HG03108 (cell line): Measurements from ENCODE around the gene LMNA.
"Not testable (repeated sequence)": the region's sequence is repeated elsewhere in the genome, so short reads cannot be mapped to it uniquely, and the experiment has no call there.

Experiments
- ATAC-seq: cut with Tn5 transposase; IDR thresholded peaks from one replicate; pipeline ENCODE4 v1.9.1; 2021; ENCODE audit warnings: moderate library complexity; ENCODE audit not compliant: unreplicated experiment

LMNA gene

DNA sequence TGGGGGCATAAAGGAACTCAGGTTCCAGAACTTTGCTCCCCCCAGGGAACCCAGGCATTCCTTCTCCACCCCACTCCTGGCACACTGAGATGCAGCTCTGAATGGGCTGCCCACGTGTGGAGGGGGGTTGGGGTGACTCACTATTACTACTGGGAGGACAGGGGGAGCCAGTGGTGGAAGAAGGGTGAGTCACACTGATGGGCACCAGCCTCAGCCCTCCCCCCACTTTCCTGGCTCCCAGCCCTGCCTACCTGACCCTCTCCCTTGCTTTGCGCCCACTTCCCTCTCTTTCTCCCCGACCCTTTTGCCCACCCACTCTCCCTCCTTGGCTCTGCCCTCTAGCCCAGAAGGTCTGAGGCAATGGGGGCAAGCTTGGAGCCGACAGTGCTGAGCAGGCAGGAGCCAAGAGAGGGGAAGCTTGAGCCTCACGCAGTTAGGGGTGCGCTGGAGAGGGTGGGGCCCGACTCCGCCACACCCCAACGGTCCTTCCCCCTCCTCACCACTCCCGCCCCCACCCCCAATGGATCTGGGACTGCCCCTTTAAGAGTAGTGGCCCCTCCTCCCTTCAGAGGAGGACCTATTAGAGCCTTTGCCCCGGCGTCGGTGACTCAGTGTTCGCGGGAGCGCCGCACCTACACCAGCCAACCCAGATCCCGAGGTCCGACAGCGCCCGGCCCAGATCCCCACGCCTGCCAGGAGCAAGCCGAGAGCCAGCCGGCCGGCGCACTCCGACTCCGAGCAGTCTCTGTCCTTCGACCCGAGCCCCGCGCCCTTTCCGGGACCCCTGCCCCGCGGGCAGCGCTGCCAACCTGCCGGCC lies at the start of gene LMNA:
Gene LMNA (plus strand): TSS at position 611 of the 818 bp plus-strand sequence. CDS start 208 bp downstream, outside the sequence.
- ATAC-seq: peak; percentile 58

DNA sequence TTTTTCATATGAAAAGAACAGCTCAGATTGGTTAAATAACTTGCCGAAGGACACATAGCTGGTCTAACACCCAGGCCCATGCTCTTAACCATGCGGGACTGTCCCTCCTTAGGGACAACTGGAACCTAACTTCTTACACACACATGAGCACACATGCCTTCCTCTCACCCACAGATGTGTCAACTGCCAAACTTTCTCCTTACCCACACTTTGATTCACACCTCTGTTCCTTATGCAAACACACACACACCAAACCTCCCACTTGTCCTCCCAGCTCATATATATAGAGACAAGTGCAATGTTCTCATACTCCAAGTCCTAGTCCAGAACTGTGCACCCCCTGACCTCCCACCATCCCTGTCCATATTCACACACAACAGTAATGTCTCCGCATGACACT lies 49.3 kb upstream of the LMNA start:
- no peak for ATAC-seq

- no peak for ATAC-seq
Observed at GRCh38 chr1:156065871-156066270, 48.6 kb upstream of the LMNA start.

- no peak for ATAC-seq
Observed at GRCh38 chr1:156067262-156067661, 47.2 kb upstream of the LMNA start.

DNA sequence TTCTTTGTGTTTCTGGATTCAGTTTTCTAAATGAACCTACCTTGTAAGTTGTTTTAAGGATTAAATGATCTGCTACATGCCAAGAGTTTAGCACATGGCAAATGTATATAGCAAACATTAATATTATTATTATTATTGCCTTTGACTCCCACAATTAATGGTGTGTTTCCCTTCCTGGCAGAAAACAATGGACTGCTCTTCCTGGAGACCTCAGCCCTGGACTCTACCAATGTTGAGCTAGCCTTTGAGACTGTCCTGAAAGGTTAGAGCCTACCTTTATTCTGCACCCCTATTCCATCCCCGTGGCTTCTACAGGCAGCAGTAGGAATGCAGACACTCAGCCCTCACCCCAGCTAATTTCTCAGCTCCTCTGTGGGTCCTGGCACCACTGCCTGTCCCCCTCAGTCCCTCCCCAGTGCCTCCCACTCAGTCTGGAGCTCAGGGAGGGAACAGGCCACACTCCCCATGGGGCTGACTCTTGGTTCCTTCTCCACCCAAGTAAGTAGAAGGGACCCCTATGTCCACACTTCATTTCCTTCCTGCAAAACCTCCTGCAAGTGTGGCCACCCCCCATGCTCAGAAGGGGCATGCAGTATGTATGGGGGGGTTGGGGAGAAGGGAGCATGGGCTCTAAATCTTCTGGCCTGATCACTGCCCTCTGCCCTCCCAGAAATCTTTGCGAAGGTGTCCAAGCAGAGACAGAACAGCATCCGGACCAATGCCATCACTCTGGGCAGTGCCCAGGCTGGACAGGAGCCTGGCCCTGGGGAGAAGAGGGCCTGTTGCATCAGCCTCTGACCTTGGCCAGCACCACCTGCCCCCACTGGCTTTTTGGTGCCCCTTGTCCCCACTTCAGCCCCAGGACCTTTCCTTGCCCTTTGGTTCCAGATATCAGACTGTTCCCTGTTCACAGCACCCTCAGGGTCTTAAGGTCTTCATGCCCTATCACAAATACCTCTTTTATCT lies 44.7 kb upstream of the LMNA start:
- no peak for ATAC-seq

DNA sequence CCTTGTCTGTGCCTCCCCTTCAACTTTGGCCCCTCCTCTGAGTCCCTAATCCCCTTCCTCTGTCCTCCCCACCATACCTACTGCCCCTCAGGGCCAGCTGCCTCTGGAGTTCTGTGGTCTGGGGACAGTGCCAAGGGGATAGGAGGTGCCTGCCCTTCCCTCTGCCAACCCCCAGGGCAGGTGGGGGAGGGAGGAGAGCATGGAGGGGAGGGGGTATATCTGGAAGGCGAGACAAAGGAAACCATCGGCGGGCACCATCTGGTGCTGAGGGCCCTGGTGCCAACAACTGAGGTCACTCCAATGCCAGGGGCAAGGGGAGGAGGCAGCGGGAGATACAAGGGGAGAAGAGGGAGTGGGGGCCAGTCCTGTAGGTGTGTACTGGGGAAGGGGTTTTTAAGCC lies 44.0 kb upstream of the LMNA start:
- ATAC-seq: no peak

GRCh38 chr1:156071332-156071816 lies 43.1 kb upstream of the LMNA start:
- not testable (repeated sequence) for ATAC-seq

DNA sequence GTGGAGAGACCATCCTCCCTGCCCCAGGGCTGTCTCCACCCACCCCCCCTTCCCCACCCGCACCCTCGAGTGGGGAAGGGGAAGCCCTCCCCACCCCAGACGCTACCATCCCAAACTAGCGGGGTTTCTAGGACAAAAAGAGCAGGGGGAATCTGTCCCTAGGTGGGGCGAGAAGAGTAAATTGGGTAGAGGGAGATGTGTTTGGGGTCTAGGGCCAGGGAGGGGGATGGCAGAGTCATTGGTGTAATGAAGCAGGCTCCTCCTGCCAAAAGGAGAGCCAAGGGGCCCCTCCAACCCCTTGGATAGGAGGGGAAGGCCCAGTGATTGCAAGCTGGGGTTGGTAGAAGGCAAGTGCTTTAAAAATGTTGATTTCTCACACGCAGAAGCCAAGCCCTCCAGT lies 42.3 kb upstream of the LMNA start:
- ATAC-seq: no peak

DNA sequence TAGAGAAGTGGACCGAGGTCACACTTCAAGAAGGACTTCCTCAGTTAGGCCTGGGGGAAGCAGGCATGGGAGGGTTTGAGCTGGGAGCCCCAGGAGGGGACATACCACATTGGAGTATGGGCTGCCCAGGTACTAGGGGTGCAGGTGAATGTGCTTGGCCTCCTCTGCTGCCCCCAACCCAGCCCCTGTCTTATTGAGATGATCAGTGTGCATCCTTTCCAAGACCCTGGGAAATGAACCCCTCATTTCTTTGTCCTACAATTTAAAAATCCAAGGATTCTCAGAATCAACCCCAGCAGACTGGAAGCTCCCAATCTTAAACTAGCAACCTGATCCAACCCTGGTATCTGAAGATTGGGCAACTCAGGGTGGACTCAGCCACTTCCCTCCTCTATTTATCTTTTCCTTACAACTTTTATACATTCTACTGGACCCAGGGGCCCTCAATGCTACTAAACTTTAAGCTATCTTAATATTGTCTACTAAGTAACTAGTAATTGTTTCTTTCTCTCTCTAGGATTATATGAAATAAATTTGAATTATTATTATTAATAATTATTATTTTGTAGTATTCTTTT lies 41.3 kb upstream of the LMNA start:
- ATAC-seq: no peak

DNA sequence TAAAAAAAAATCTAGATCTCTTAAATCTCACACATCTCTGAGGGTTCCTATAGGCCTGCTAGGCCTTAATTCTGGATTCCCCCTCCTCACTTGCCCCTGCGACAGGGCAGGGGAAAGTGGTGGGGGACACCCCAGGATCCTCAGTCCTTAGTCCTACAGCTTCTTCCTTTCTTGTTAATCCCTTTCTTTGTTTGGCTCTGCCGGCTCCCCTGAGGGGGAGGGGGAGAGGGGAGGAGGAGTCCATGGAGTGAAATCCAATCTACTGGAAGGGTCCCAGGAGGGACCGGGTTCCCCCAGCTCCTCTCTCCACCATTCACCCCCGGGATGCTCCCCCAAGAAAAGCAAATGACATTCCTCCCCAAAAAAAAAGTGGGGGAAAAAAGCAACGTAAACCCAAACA lies 40.8 kb upstream of the LMNA start:
- ATAC-seq: no peak

DNA sequence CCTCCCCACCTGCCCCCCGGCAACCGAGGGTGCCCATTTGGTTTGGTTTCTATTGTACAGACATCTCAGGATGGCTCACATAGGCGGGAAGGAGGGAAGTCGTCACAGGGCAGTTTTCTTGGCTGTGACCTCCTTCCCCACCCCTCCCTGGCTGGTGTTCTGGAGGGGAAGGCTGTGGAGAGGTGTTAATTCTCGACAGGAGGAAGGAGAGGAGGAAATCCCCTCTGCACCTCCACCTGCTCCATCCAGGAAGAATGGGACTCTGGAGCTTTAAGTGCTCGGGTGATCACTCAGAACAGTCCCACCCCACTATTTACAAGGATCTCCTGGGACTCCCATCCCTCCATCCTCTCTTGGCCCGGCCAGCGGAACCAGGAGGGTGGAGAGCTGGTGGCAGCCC lies 39.9 kb upstream of the LMNA start:
- ATAC-seq: no peak

- ATAC-seq: no peak
Observed at GRCh38 chr1:156075162-156075561, 39.3 kb upstream of the LMNA start.

DNA sequence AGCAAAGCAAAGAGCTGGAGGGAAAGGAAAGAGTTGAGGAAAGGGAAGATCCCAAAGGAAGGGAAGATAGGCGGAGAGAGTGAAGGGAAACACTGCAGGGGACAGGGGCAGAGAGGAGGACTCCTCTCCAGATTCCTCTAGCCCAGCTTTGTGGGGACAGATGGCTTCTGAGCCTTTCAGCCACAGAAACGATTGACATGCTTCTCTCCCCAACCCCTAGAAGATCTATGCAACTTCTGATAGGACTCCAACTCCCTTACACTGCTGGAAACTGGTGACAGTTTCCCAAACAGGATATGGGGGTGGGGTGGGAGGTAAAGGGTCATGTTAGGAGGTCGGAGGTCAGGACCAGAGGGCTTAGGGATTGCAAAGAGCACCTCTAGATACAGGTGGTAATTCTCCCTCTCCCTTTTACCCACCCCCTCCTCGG lies 38.7 kb upstream of the LMNA start:
- no peak for ATAC-seq

GRCh38 chr1:156076609-156077429 lies 37.7 kb upstream of the LMNA start:
- ATAC-seq: peak; percentile 64

DNA sequence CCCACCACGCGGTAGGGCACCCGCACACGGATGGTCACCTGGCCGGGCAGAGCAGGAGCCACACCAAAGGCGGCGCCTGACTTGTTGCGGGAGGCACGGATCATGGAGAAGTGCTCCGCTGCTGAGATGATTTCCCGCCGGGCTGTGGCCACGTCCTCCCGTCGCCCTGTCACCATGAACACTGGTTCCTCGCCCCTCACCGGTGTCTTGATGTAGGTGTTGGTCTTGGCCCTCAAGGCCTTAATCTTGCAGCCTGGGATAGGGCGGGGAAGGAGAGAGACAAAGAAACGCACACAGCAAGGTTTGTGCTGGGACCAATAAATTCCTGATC lies 37.1 kb upstream of the LMNA start:
- no peak for ATAC-seq

GRCh38 chr1:156078728-156079127 lies 35.8 kb upstream of the LMNA start:
- ATAC-seq: no peak

DNA sequence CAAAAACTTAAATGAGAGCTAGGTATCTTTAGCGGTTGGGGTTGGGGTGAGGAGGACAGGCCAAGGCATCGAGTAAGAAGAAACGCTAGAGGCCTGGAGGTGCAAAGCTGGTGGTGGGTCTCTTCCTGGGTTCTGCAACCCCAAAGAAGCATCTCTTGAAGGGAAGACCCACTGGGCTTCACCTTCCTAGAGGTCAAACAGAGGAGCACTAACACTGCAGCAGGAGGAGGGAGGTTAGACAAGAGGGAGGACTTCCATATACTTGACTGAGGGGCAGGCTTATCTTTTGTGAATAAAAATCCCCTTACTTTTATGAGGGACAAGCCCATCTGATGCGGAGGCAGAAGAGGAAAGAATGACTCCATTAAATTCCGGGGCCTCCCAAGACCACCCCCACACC lies 34.7 kb upstream of the LMNA start:
- ATAC-seq: no peak

DNA sequence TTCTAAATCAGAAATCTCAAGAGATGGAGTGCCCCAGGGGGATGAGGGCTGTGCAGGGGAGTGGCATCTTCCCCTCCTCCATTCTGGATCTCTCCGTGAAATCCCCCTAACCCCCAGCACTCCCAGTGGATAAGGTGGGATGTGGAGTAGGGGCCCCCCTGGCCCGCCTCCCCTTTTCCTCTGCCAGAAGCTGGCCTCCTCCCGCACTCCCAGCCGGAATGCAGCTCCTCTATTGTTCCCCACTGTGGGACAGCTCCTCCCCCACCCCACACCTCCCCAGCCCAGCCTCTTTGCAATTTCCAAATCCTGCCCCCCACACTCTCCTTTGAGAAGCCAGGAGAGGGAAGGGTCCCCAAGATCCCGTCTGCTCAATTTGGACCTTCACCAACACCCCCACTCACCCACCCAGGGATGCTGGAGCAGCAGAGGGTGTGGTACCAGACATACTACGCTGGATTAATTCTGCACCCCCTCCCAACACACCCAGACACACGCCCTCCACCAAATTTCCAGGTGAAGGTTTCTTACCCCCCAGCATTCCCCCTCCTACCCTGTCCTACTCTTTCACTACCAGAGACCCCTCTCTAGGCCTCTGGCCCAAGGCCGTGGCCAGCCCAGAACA lies 34.2 kb upstream of the LMNA start:
- no peak for ATAC-seq

DNA sequence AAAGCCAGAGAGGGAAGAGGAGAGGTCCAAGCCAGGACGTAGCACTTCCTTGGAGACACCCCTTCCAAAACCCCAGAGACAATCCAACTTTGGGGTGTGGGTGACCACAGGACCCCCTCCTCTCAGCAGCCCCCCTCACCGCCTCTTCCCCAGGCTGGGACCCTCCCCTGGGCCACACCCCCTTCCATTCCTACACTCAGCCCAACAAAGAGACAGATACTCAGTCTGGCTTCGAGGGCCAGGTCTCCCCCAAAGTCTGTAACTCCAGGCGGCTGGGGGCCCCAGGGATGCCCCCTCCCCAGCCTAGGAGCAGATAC lies 33.7 kb upstream of the LMNA start:
- no peak for ATAC-seq

- ATAC-seq: no peak
Observed at GRCh38 chr1:156081180-156081916, 33.2 kb upstream of the LMNA start.
